Measurements from ENCODE around the gene GNAZ.

Gene GNAZ

GRCh38 chr22:23110922-23111527, 40.7 kb downstream of the GNAZ start:
- Histone ChIP-seq H3K23ac (ENCODE audit: low read length) (no peak overlapping the region), H2AFZ (ENCODE audit: insufficient read depth, low read length, poor library complexity) (no peak overlapping the region), H2BK120ac (ENCODE audit: insufficient read depth, low read length, poor library complexity) (no peak overlapping the region), H2AK5ac (ENCODE audit: low read length) (no peak overlapping the region), H3K9ac (ENCODE audit: low read length) (no peak overlapping the region), H2BK5ac (ENCODE audit: low read depth, low read length, poor library complexity) (no peak overlapping the region), H3K4me1 (ENCODE audit: control insufficient read depth in 1 of 2, insufficient read depth in 2 of 2, low read length in 2 of 2) (peaks cover 3 to 8% of the 10 kb centered on the region in 2 experiments), H3K18ac (ENCODE audit: low read length) (no peak overlapping the region), H3K36me3 (ENCODE audit: control insufficient read depth in 1 of 2, insufficient read depth in 2 of 2, low read length in 2 of 2) (no peaks in the 10 kb centered on the region), H3K27me3 (ENCODE audit: insufficient read depth, low read length) (no peaks in the 10 kb centered on the region), H4K91ac (ENCODE audit: low read depth, low read length) (no peak overlapping the region), H3K4me3 (ENCODE audit: low read depth, low read length) (no peak overlapping the region), H3K27ac (ENCODE audit: low read depth, low read length) (no peak overlapping the region), H3K9me3 (ENCODE audit: insufficient read depth, low read depth, low read length) (no peaks in the 10 kb centered on the region), H2BK12ac (ENCODE audit: low read length) (no peak overlapping the region), H3K79me1 (ENCODE audit: low read length) (no peaks in the 10 kb centered on the region), H4K8ac (ENCODE audit: low read depth, low read length) (no peak overlapping the region), H3K79me2 (ENCODE audit: control insufficient read depth, insufficient read depth, low read length, poor library complexity) (no peaks in the 10 kb centered on the region), H4K12ac (ENCODE audit: low read depth, low read length) (no peak overlapping the region), H3K4ac (ENCODE audit: low read depth, low read length) (no peak overlapping the region), H3K4me2 (ENCODE audit: low read length) (no peak overlapping the region), H3K14ac (ENCODE audit: low read length) (no peak overlapping the region)
- DNase-seq, result no peak
- WGBS (ENCODE audit: extremely low coverage, insufficient coverage, insufficient read length), result no CpG with 5 or more reads among the region's 15 CpGs

GRCh38 chr22:23112472-23113012, 42.2 kb downstream of the GNAZ start:
- no peaks in the 10 kb centered on the region for H3K27me3 ChIP-seq (ENCODE audit: insufficient read depth, low read length)
- no peaks in the 10 kb centered on the region for H3K36me3 ChIP-seq (ENCODE audit: control insufficient read depth in 1 of 2, insufficient read depth in 2 of 2, low read length in 2 of 2)
- H2BK12ac ChIP-seq (ENCODE audit: low read length), result no peak overlapping the region
- no peak overlapping the region for H2BK5ac ChIP-seq (ENCODE audit: low read depth, low read length, poor library complexity)
- H3K4me3 ChIP-seq (ENCODE audit: low read depth, low read length), result no peak overlapping the region
- H3K4ac ChIP-seq (ENCODE audit: low read depth, low read length), result no peak overlapping the region
- H2BK120ac ChIP-seq (ENCODE audit: insufficient read depth, low read length, poor library complexity), result no peak overlapping the region
- H3K9me3 ChIP-seq (ENCODE audit: insufficient read depth, low read depth, low read length), result peaks cover 2% of the 10 kb centered on the region
- no peak overlapping the region for H4K12ac ChIP-seq (ENCODE audit: low read depth, low read length)
- no peak overlapping the region for H3K14ac ChIP-seq (ENCODE audit: low read length)
- no peaks in the 10 kb centered on the region for H3K79me1 ChIP-seq (ENCODE audit: low read length)
- H3K4me2 ChIP-seq (ENCODE audit: low read length), result no peak overlapping the region
- no CpG with 5 or more reads among the region's 9 CpGs for WGBS (ENCODE audit: extremely low coverage, insufficient coverage, insufficient read length)
- no peak overlapping the region for H3K23ac ChIP-seq (ENCODE audit: low read length)
- H3K4me1 ChIP-seq (ENCODE audit: control insufficient read depth in 1 of 2, insufficient read depth in 2 of 2, low read length in 2 of 2), result peaks cover 3 to 8% of the 10 kb centered on the region in 2 experiments
- H4K91ac ChIP-seq (ENCODE audit: low read depth, low read length), result no peak overlapping the region
- H3K79me2 ChIP-seq (ENCODE audit: control insufficient read depth, insufficient read depth, low read length, poor library complexity), result no peaks in the 10 kb centered on the region
- no peak overlapping the region for H3K18ac ChIP-seq (ENCODE audit: low read length)
- H2AFZ ChIP-seq (ENCODE audit: insufficient read depth, low read length, poor library complexity), result no peak overlapping the region
- no peak overlapping the region for H3K9ac ChIP-seq (ENCODE audit: low read length)
- H3K27ac ChIP-seq (ENCODE audit: low read depth, low read length), result no peak overlapping the region
- H2AK5ac ChIP-seq (ENCODE audit: low read length), result no peak overlapping the region
- no peak for DNase-seq
- H4K8ac ChIP-seq (ENCODE audit: low read depth, low read length), result no peak overlapping the region

GRCh38 chr22:23113067-23113846, 42.9 kb downstream of the GNAZ start:
- no CpG with 5 or more reads among the region's 14 CpGs for WGBS (ENCODE audit: extremely low coverage, insufficient coverage, insufficient read length)
- H3K4me2 ChIP-seq (ENCODE audit: low read length), result no peak overlapping the region
- peaks cover 2% of the 10 kb centered on the region for H3K9me3 ChIP-seq (ENCODE audit: insufficient read depth, low read depth, low read length)
- H3K36me3 ChIP-seq (ENCODE audit: control insufficient read depth in 1 of 2, insufficient read depth in 2 of 2, low read length in 2 of 2), result no peaks in the 10 kb centered on the region
- no peak overlapping the region for H2BK120ac ChIP-seq (ENCODE audit: insufficient read depth, low read length, poor library complexity)
- no peak overlapping the region for H2AFZ ChIP-seq (ENCODE audit: insufficient read depth, low read length, poor library complexity)
- no peaks in the 10 kb centered on the region for H3K27me3 ChIP-seq (ENCODE audit: insufficient read depth, low read length)
- H3K79me2 ChIP-seq (ENCODE audit: control insufficient read depth, insufficient read depth, low read length, poor library complexity), result no peaks in the 10 kb centered on the region
- H3K79me1 ChIP-seq (ENCODE audit: low read length), result no peaks in the 10 kb centered on the region
- H3K4ac ChIP-seq (ENCODE audit: low read depth, low read length), result no peak overlapping the region
- no peak overlapping the region for H3K4me3 ChIP-seq (ENCODE audit: low read depth, low read length)
- H4K91ac ChIP-seq (ENCODE audit: low read depth, low read length), result no peak overlapping the region
- no peak overlapping the region for H4K8ac ChIP-seq (ENCODE audit: low read depth, low read length)
- H3K9ac ChIP-seq (ENCODE audit: low read length), result no peak overlapping the region
- H3K27ac ChIP-seq (ENCODE audit: low read depth, low read length), result no peak overlapping the region
- DNase-seq, result no peak
- H2BK5ac ChIP-seq (ENCODE audit: low read depth, low read length, poor library complexity), result no peak overlapping the region
- H4K12ac ChIP-seq (ENCODE audit: low read depth, low read length), result no peak overlapping the region
- peaks cover 6 to 14% of the 10 kb centered on the region in 2 experiments for H3K4me1 ChIP-seq (ENCODE audit: control insufficient read depth in 1 of 2, insufficient read depth in 2 of 2, low read length in 2 of 2)
- H2BK12ac ChIP-seq (ENCODE audit: low read length), result no peak overlapping the region
- H3K18ac ChIP-seq (ENCODE audit: low read length), result no peak overlapping the region
- H2AK5ac ChIP-seq (ENCODE audit: low read length), result no peak overlapping the region
- H3K23ac ChIP-seq (ENCODE audit: low read length), result no peak overlapping the region
- H3K14ac ChIP-seq (ENCODE audit: low read length), result no peak overlapping the region

GRCh38 chr22:23113847-23114720, 43.8 kb downstream of the GNAZ start:
- no CpG with 5 or more reads among the region's 18 CpGs for WGBS (ENCODE audit: extremely low coverage, insufficient coverage, insufficient read length)

More at GRCh38 chr22:23113847-23114720, 43.8 kb downstream of the GNAZ start:
- H3K27me3 ChIP-seq (ENCODE audit: insufficient read depth, low read length), result no peaks in the 10 kb centered on the region
- no peak overlapping the region for H3K27ac ChIP-seq (ENCODE audit: low read depth, low read length)
- no peak overlapping the region for H2BK12ac ChIP-seq (ENCODE audit: low read length)
- no peak overlapping the region for H2AFZ ChIP-seq (ENCODE audit: insufficient read depth, low read length, poor library complexity)
- no peak overlapping the region for H4K8ac ChIP-seq (ENCODE audit: low read depth, low read length)
- H3K4me1 ChIP-seq (ENCODE audit: control insufficient read depth in 1 of 2, insufficient read depth in 2 of 2, low read length in 2 of 2), result peaks cover 6 to 20% of the 10 kb centered on the region in 2 experiments
- no peak overlapping the region for H3K4ac ChIP-seq (ENCODE audit: low read depth, low read length)
- no peak overlapping the region for H3K4me3 ChIP-seq (ENCODE audit: low read depth, low read length)
- H4K91ac ChIP-seq (ENCODE audit: low read depth, low read length), result no peak overlapping the region
- H2BK120ac ChIP-seq (ENCODE audit: insufficient read depth, low read length, poor library complexity), result no peak overlapping the region
- peaks cover 2% of the 10 kb centered on the region for H3K9me3 ChIP-seq (ENCODE audit: insufficient read depth, low read depth, low read length)
- H3K14ac ChIP-seq (ENCODE audit: low read length), result no peak overlapping the region
- H3K18ac ChIP-seq (ENCODE audit: low read length), result no peak overlapping the region
- DNase-seq, result no peak
- H4K12ac ChIP-seq (ENCODE audit: low read depth, low read length), result no peak overlapping the region
- no peak overlapping the region for H3K4me2 ChIP-seq (ENCODE audit: low read length)
- no peak overlapping the region for H3K23ac ChIP-seq (ENCODE audit: low read length)
- H3K79me2 ChIP-seq (ENCODE audit: control insufficient read depth, insufficient read depth, low read length, poor library complexity), result no peaks in the 10 kb centered on the region
- no peak overlapping the region for H2BK5ac ChIP-seq (ENCODE audit: low read depth, low read length, poor library complexity)
- no peak overlapping the region for H2AK5ac ChIP-seq (ENCODE audit: low read length)
- H3K9ac ChIP-seq (ENCODE audit: low read length), result no peak overlapping the region
- no peaks in the 10 kb centered on the region for H3K36me3 ChIP-seq (ENCODE audit: control insufficient read depth in 1 of 2, insufficient read depth in 2 of 2, low read length in 2 of 2)
- no peaks in the 10 kb centered on the region for H3K79me1 ChIP-seq (ENCODE audit: low read length)
